Right cardiac atrium (tissue), 5 donors: ENCODE results near the gene KASH5. TPM values are rescaled to one million over a fixed set of nuclear protein-coding genes. Genes with fewer than 3 reads are reported as not detected.
A peak's percentile ranks its signal among the peaks of the same experiment; 100 is the strongest.

Experiments used
- ATAC-seq, 2 donors: fragments of 200-7000 bp; cut with Tn5 transposase; one replicate each; pipeline versions ENCODE4 v1.8.0 to v1.9.1; 2020; ENCODE audit warnings: moderate library complexity in 2 of 2, mild to moderate bottlenecking in 1 of 2
- DNase-seq, 3 donors: peaks; one replicate each; pipeline ENCODE4 v3.0.0-alpha.2; 2020
- H3K27ac ChIP-seq: one replicate; pipeline ENCODE4 v1.5.1; 2013; ENCODE audit warnings: mild to moderate bottlenecking, low read length, control low read depth, moderate library complexity
- H3K27me3 ChIP-seq: one replicate; pipeline ENCODE4 v1.6.1; 2013; ENCODE audit not compliant: control insufficient read depth, insufficient read depth
- H3K4me1 ChIP-seq: one replicate; pipeline ENCODE4 v1.6.1; 2013; ENCODE audit warnings: low read length; ENCODE audit not compliant: control insufficient read depth, insufficient read depth
- H3K4me3 ChIP-seq: one replicate; pipeline ENCODE4 v1.5.1; 2013; ENCODE audit warnings: low read length, control low read depth
- H3K9me3 ChIP-seq: one replicate; pipeline ENCODE4 v1.6.1; 2013; ENCODE audit warnings: low read length; ENCODE audit not compliant: control insufficient read depth
- WGBS: extraction: QIAGEN DNeasy Blood & Tissue Kit; methylation state at CpG from one replicate; pipeline ENCODE4 v1.1.7; 2013; 5-methylcytosine and 5-hydroxymethylcytosine counted together
- intact Hi-C, 4 donors: fragments of 100-400 bp; cut with DNase I; formaldehyde crosslinking; loops; one replicate each; pipeline versions ENCODE4 v1.11.0 to v1.14.0; 2022 to 2023
- polyA plus RNA-seq: library from polyadenylated mRNA; stranded (reverse); fragments of 200-250 nt; gene quantifications from one replicate; pipeline ENCODE4 v1.2.3, GENCODE V29; 2013
- total RNA-seq, 4 donors: library from RNA; stranded (reverse); fragmentation: NEBNext Ultra II Directional; extraction: Animal tissue kit (Norgen Biotek cat#: 25700); gene quantifications; one replicate each; pipeline ENCODE4 v1.2.1, GENCODE V29; 2021
- donor health status: healthy with polysubstance abuse.
- donor health status: DM: no; HTN: yes; CAD: no.
- donor health status: DM: no; HTN: no; CAD: no.
- donor health status: DM: no; HTN: yes; CAD: no; lungs with severe emphysema.
- donor health status: DM: yes; HTN: yes; CAD: no.

Gene KASH5
- total and polyA plus RNA-seq, 5 donors, result not detected

DNA sequence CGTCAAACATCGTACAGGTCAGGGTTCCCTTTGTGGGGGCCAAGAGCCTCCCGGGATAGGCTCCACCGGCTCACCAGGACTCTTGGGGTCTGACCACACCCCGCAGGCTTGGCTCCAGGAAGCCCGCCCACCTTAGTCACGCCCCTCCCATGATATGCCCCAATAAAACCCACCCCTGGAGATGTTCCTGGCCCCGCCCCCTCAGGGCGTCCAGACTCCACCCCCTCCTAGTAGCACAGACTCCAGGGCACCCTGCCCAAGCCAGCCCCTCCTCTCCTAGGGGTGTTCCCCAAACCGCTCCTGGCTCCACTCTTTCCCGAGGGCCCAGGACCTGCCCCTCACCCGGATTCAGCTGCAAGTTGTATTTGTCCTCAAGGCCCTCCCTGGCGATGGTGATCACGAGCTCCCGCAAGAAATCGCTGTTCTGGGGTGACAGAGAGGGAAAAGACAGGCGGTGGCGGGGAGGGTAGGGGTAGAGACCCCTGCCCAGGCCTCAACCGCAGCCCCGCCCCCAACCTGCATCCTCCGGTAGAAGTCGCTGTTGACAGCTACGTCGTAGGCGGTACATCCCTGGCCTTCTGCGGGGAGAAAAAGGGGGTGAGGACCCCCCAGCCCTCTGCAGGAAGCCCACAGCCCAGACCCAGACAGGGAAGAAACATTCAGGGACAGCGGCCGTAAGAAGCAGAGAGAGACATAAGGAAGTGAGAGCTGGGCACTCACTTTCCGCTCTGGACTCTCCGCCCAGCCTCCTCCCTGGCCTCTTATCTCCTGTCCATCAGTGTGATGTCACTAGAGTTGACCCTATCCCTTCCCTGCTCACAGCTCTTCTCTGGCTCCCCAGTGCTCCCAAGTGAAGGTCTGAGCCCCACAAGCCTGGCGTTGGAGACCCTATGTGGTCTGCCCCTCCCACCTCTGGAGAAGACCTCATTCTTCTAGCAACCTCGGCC, 59.7 kb downstream of the KASH5 start:
- DNase-seq, result peak; percentile 76 to 87 (median 81)
- no peaks in the 10 kb centered on the region for H3K27me3 ChIP-seq
- intact Hi-C loops, result loop anchor here in 2 of 4 donors (10.0 kb wide), 2 partner anchors 83 to 183 kb away; partner anchors contain the start of genes DKKL1 (in 1 of the 2) and TEAD2 (in 1 of the 2)

DNA sequence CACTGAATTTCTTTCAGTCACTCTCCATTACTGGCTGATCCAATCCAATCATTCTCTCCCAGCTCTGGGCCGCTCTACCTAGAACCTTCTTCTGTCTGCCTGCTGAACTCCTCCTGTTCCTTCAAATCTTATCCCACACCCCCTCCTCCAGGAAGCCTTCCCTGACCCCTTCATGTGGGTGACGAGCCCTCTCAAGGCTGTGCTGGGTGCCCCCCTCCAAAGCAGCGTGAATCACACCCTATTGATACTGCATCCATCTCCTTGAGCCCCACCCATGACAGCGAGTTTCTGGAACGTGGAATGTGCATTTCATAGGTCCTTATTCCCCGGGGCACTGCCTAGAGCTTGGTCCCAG, 60.4 kb downstream of the KASH5 start:
- Histone ChIP-seq H3K27ac (no peak overlapping the region), H3K4me1 (no peaks in the 10 kb centered on the region), H3K9me3 (no peaks in the 10 kb centered on the region), H3K27me3 (no peaks in the 10 kb centered on the region), H3K4me3 (no peak overlapping the region)
- ATAC-seq (no peak), DNase-seq (no peak)
- intact Hi-C loops, result loop anchor here in 2 of 4 donors (10.0 kb wide), 2 partner anchors 84 to 184 kb away; partner anchors contain the start of genes DKKL1 (in 1 of the 2) and TEAD2 (in 1 of the 2)
- 92% methylated on average over 6 of the region's 6 CpGs for WGBS

More for the DNA sequence above, 59.7 kb downstream of the KASH5 start:
- Histone ChIP-seq H3K4me1 (no peaks in the 10 kb centered on the region), H3K4me3 (no peak overlapping the region), H3K27ac (no peak overlapping the region), H3K9me3 (no peaks in the 10 kb centered on the region)
- ATAC-seq, result no peak
- 67% methylated on average over 32 of the region's 32 CpGs for WGBS

DNA sequence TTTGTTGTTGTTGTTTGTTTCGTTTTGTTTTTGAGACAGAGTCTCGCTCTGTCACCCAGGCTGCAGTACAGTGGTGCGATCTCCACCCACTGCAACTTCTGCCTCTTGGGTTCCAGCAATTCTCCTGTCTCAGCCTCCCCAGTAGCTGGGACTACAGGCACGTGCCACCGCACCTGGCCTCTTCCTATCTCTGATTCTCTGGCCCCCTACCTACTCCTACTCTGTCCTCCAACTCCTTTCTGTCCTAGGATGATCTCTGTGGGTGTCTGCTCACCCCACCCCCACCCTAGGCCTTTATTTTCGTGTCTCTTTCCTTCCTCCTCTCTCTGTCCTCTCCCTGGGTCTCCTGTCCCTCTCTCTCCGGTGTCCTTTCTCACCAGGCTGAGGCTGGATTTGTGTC, 62.4 kb downstream of the KASH5 start:
- H3K27me3 ChIP-seq, result no peaks in the 10 kb centered on the region
- no peak for ATAC-seq
- WGBS, result 85% methylated on average over 7 of the region's 7 CpGs
- H3K9me3 ChIP-seq, result no peaks in the 10 kb centered on the region
- no peak overlapping the region for H3K27ac ChIP-seq
- no peak overlapping the region for H3K4me3 ChIP-seq
- intact Hi-C loops, result no loop called here
- peak in 1 of 3 donors; percentile 20 for DNase-seq
- H3K4me1 ChIP-seq, result no peaks in the 10 kb centered on the region

DNA sequence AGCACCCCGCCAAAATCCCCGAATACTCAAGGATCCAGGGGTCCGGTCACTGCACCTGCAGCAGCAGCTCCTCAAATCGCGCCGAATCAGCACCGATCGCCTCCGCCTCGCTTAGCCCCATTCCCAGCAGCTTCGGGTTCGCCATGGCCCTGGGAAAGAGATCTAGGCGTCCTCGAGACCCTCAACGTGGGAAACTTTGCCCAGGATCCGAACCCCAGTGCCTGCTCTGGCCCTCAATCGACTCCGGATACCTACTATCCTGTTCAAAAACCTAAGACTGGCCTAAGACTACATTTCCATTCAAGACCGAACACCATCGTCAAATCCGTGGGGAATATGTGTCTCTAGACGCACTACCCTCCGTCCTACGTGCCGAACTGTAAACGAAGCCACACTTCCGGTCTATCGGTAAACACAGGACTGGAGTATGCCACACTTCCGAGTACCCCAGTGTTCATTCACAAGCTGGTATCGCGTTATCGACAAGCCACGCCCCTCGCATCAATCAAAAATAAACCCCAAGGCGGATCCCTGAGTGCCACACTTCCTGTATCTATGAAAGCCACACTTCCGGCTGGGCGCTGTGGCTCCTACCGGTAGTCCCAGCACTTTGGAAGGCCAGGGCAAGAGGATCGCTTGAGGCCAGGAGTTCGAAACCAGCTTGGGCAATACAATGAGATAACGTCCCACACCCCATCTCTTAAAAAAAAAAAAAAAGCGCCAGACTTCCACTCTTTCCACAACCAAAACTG, 63.6 kb downstream of the KASH5 start, which contains the start of gene PIH1D1:
Gene PIH1D1, minus strand, starts transcription at position 385 of the 752 bp plus-strand sequence. Its CDS starts 240 bp downstream, at position 145.
- Histone ChIP-seq H3K9me3 (no peaks in the 10 kb centered on the region), H3K4me1 (no peaks in the 10 kb centered on the region), H3K27me3 (no peaks in the 10 kb centered on the region), H3K27ac (peak within 1 kb of the TSS; percentile 98), H3K4me3 (peak within 1 kb of the TSS; percentile 78)
- DNase-seq (peak; percentile 96 to 99 (median 97)), ATAC-seq (peak; percentile 84 to 86)
- intact Hi-C loops, result no loop called here
- 1% methylated on average over 42 of the region's 42 CpGs for WGBS

DNA sequence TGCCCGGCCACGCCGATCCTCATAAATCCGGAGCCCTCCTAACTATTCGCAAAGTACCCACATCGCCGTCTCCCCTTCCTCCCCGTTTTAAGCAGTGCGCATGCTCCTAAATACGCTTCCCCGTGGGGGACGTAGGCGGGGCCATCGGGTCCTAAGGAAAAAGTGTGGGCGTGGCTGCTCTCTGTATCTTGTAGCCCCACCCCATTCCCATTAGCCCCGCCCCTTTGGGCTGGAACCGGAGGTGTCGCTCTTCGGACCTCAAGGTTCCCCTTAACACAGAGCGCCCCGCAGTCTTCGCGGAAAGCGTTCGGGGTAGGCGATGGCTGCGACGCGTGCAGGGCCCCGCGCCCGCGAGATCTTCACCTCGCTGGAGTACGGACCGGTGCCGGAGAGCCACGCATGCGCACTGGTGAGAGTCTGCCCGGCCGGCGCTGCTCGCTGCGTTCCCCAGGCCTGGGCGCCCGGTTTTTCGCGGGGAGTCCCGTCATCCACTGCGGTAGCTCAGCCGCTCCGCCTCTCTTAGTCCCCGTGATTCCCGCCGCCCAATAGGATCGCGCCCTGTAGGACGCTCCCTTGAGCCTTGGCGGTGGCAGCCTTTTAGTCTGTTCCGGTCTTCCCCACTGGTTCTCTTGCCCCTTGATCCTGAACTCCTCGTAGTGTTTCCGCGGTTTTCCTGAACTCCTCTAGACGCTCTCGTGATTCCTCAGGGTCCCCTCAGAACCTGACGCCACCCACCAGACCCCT, 65.1 kb downstream of the KASH5 start, which contains the start of gene ALDH16A1:
Gene ALDH16A1, plus strand, starts transcription at position 213 of the 744 bp plus-strand sequence. Its CDS starts 107 bp downstream, at position 320.
- peak; percentile 93 to 95 for ATAC-seq
- DNase-seq, result peak; percentile 98 to 99 (median 99)
- Histone ChIP-seq H3K27me3 (no peaks in the 10 kb centered on the region), H3K9me3 (no peaks in the 10 kb centered on the region), H3K27ac (peak within 1 kb of the TSS; percentile 98), H3K4me3 (peak within 1 kb of the TSS; percentile 78), H3K4me1 (no peaks in the 10 kb centered on the region)
- under 1% methylated on average over 66 of the region's 66 CpGs for WGBS
- intact Hi-C loops, result no loop called here

DNA sequence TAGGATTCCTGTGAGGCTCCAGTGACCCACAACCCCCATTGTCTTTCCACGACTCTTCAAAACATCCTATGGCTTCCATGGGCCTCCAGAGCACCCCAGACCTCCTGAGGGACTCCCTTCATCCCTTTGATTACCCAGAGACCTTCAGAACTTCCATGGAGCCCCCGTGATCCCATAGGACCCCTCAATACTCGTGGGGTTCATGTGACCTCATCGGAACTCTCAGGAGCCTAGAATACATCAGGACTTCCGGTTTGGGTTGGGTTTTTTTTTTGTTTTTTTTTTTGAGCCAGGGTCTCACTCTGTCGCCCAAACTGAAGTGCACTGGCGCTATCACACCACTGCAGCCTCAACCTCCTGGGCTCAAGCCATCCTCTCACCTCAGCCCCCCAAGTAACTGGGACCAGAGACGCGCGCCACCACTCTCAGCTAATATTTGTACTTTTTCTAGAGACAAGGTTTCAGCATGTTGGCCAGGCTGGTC, 65.8 kb downstream of the KASH5 start:
- 36% methylated on average over 10 of the region's 10 CpGs for WGBS
- H3K9me3 ChIP-seq, result no peaks in the 10 kb centered on the region
- no peaks in the 10 kb centered on the region for H3K4me1 ChIP-seq
- DNase-seq (peak in 1 of 3 donors; percentile 48), ATAC-seq (no peak)
- H3K27ac ChIP-seq, result peak overlapping the region; percentile 98
- H3K27me3 ChIP-seq, result no peaks in the 10 kb centered on the region
- intact Hi-C loops, result no loop called here
- H3K4me3 ChIP-seq, result peak overlapping the region; percentile 78

DNA sequence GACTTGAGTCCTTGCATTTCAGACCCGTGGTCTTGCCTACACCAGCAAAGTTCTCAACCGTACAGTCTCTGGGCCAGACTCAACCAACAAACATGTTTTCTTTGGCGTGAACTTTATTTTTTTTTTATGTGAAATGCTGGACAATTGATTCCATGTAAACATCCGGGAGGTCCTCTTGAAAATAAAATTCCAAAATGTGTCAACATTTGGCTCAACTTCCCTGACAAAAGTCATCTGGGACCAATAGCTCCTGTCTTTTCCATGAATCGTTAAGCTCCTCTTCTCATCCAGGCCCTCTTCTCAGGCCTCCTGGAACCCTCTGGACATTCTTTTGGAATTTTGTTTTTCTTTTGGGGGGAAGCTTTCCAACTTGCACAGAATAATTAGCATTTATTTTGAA, 67.7 kb downstream of the KASH5 start:
- intact Hi-C loops, result no loop called here
- H3K27me3 ChIP-seq, result no peaks in the 10 kb centered on the region
- no peak for ATAC-seq
- H3K4me1 ChIP-seq, result no peaks in the 10 kb centered on the region
- no peaks in the 10 kb centered on the region for H3K9me3 ChIP-seq
- 46% methylated on average over 5 of the region's 5 CpGs for WGBS
- no peak overlapping the region for H3K27ac ChIP-seq
- H3K4me3 ChIP-seq, result no peak overlapping the region
- DNase-seq, result no peak

DNA sequence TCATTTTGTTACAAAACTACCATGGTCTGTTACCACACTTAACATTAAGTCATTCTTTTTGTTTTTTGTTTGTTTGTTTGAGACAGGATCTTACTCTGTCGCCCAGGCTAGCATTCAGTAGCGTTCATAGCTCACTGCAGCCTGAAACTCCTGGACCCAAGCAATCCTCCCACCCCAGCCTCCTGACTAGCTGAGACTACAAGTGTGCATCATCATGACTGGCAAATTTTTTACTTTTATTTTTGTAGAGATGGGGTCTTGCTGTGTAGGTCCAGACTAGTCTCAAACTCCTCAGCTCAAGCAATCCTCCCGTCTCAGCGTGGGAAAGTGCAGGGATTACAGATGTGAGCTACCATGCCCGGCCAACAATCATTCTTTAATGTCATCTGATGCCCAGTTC, 68.3 kb downstream of the KASH5 start:
- ATAC-seq, result no peak
- H3K9me3 ChIP-seq, result no peaks in the 10 kb centered on the region
- no peaks in the 10 kb centered on the region for H3K4me1 ChIP-seq
- H3K4me3 ChIP-seq, result no peak overlapping the region
- DNase-seq, result no peak
- intact Hi-C loops, result no loop called here
- H3K27me3 ChIP-seq, result no peaks in the 10 kb centered on the region
- 65% methylated on average over 5 of the region's 5 CpGs for WGBS
- peak overlapping the region; percentile 88 for H3K27ac ChIP-seq

DNA sequence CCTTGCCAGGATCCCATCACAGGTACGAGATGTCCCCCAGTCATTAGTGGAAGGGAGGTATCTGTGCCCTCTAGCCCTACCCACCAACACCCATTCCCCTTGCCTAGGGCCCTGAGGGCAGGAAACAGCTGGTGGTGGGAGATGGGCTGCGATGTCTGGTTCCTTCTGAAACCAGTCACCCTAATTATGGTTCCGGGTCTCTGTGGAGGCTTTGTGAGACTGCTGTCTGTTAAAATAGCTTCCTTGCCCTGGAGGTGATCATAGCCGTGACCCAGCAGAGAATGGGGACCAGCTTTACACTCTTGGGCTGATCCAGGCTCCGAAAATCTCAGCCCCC, 70.5 kb downstream of the KASH5 start:
- no peak for DNase-seq
- no peak for ATAC-seq
- H3K27ac ChIP-seq, result peak overlapping the region; percentile 43
- H3K4me1 ChIP-seq, result no peaks in the 10 kb centered on the region
- H3K9me3 ChIP-seq, result no peaks in the 10 kb centered on the region
- H3K4me3 ChIP-seq, result no peak overlapping the region
- 93% methylated on average over 5 of the region's 5 CpGs for WGBS
- intact Hi-C loops, result no loop called here
- no peaks in the 10 kb centered on the region for H3K27me3 ChIP-seq

DNA sequence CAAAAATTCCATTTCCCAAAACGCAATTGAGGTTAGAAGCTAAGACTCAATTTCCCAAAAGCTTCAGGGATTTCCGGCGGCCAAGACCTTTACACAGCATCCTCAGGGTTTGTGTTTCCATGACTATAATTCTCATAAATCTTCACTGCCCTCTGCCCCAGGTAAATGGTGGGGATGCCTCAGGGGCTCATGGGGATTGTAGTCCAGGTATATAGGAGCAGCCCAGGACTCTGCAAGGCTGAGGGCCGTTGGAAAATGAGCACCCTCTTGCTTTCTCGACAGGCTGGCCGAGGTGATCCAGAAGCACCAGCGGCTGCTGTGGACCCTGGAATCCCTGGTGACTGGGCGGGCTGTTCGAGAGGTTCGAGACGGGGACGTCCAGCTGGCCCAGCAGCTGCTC, 71.3 kb downstream of the KASH5 start:
- no peaks in the 10 kb centered on the region for H3K9me3 ChIP-seq
- intact Hi-C loops, result no loop called here
- no peak for DNase-seq
- no peak overlapping the region for H3K4me3 ChIP-seq
- H3K27ac ChIP-seq, result no peak overlapping the region
- no peaks in the 10 kb centered on the region for H3K4me1 ChIP-seq
- 95% methylated on average over 12 of the region's 12 CpGs for WGBS
- no peak for ATAC-seq
- no peaks in the 10 kb centered on the region for H3K27me3 ChIP-seq
